GM12891 (cell line): ENCODE data around the gene NT5M.
"Not testable (repeated sequence)": the region's sequence is repeated elsewhere in the genome, so short reads cannot be mapped to it uniquely, and the experiment has no call there.

Experiments used
- POLR2A ChIP-seq: IDR thresholded peaks from 2 replicates; pipeline ENCODE4 v1.6.1; 2011; ENCODE audit warnings: low read depth, low read length, control low read depth
- POLR2AphosphoS5 ChIP-seq: IDR thresholded peaks from 2 replicates; pipeline ENCODE4 v1.6.1; 2011; ENCODE audit warnings: low read depth, low read length, control low read depth
- TAF1 ChIP-seq: IDR thresholded peaks from 2 replicates; pipeline ENCODE4 v1.6.1; 2011; ENCODE audit warnings: low read depth, low read length, control low read depth

GRCh38 chr17:17301659-17302058 lies 1.5 kb upstream of the NT5M start:
- not testable (repeated sequence) for TF ChIP-seq POLR2AphosphoS5, TAF1, POLR2A
